GM12891 (cell line): Measurements from ENCODE around the gene E2F1.

ENCODE experiments used
- POLR2A ChIP-seq: IDR thresholded peaks from 2 replicates; pipeline ENCODE4 v1.6.1; 2011; ENCODE audit warnings: low read depth, low read length, control low read depth
- TAF1 ChIP-seq: IDR thresholded peaks from 2 replicates; pipeline ENCODE4 v1.6.1; 2011; ENCODE audit warnings: low read depth, low read length, control low read depth

DNA sequence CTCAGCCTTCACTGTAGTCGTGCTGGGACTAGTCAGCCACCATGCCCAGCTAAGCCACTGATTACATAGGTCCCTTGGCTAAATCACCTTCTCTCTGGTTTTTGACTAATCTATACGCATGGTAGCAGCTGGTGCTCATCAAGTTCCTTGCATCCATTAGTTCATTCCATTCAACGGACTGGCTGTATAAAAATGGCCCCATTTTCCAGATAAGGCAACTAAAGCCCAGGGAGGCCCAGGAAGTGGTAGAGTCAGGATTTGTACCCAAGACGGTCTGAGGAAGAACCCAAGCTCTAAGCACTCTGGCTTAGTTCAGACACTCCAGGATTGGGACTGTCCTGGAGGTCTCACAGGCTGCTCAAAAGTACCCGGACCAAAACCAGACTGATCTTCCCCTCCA is 4.9 kb downstream of the E2F1 start:
- TF ChIP-seq POLR2A, result no peak
- TF ChIP-seq TAF1, result no peak
